HCEC 1CT (cell line): ENCODE results near the gene CENPK.
"Not testable (repeated sequence)": the region's sequence is repeated elsewhere in the genome, so short reads cannot be mapped to it uniquely, and the experiment has no call there.

ENCODE experiments used
- DNase-seq: peaks from one replicate; pipeline ENCODE4 v3.0.0-alpha.2; 2017

CENPK gene

GRCh38 chr5:65562731-65563701, at the start of gene CENPK, which contains the start of gene PPWD1:
Gene CENPK (minus strand): TSS chr5:65563168. CDS start chr5:65554907, 8,261 bp downstream.
Gene PPWD1 (plus strand): TSS chr5:65563296. CDS start chr5:65563311, 15 bp downstream.
- DNase-seq, result peak; percentile 96

- no peak for DNase-seq
Observed at GRCh38 chr5:65612298-65612907, 49.4 kb upstream of the CENPK start.

- no peak for DNase-seq
Observed at GRCh38 chr5:65611524-65611923, 48.6 kb upstream of the CENPK start.

- not testable (repeated sequence) for DNase-seq
Observed at GRCh38 chr5:65601761-65602160, 38.8 kb upstream of the CENPK start.

GRCh38 chr5:65588694-65589093, 25.7 kb upstream of the CENPK start:
- DNase-seq, result no peak

- no peak for DNase-seq
Observed at GRCh38 chr5:65577141-65577540, 14.2 kb upstream of the CENPK start.

- DNase-seq, result no peak
Observed at GRCh38 chr5:65570598-65571226, 7.7 kb upstream of the CENPK start.

GRCh38 chr5:65566505-65566904, 3.5 kb upstream of the CENPK start:
- DNase-seq, result no peak

- DNase-seq, result no peak
Observed at GRCh38 chr5:65563777-65564176, 809 bp upstream of the CENPK start.

GRCh38 chr5:65556718-65557117, 6.2 kb downstream of the CENPK start:
- no peak for DNase-seq

GRCh38 chr5:65556181-65556580, 6.8 kb downstream of the CENPK start:
- DNase-seq, result no peak

GRCh38 chr5:65555287-65555686, 7.7 kb downstream of the CENPK start:
- DNase-seq, result no peak

GRCh38 chr5:65553941-65554340, 9.0 kb downstream of the CENPK start:
- no peak for DNase-seq

- DNase-seq, result no peak
Observed at GRCh38 chr5:65548281-65548680, 14.7 kb downstream of the CENPK start.

GRCh38 chr5:65546141-65546540, 16.8 kb downstream of the CENPK start:
- no peak for DNase-seq

- no peak for DNase-seq
Observed at GRCh38 chr5:65544473-65544872, 18.5 kb downstream of the CENPK start.

- DNase-seq, result no peak
Observed at GRCh38 chr5:65539827-65540226, 23.1 kb downstream of the CENPK start.

GRCh38 chr5:65535529-65535987, 27.4 kb downstream of the CENPK start:
- DNase-seq, result no peak

- DNase-seq, result no peak
Observed at GRCh38 chr5:65530904-65531303, 32.1 kb downstream of the CENPK start.

- no peak for DNase-seq
Observed at GRCh38 chr5:65525726-65526125, 37.2 kb downstream of the CENPK start.

- peak; percentile 5 for DNase-seq
Observed at GRCh38 chr5:65512170-65512937, 50.6 kb downstream of the CENPK start.

GRCh38 chr5:65508978-65509377, 54.0 kb downstream of the CENPK start:
- peak; percentile 6 for DNase-seq

GRCh38 chr5:65506961-65507360, 56.0 kb downstream of the CENPK start:
- peak; percentile 30 for DNase-seq
